EL (cell line): Measurements from ENCODE around the gene ADGRE2.
"Not testable (repeated sequence)": the region's sequence is repeated elsewhere in the genome, so short reads cannot be mapped to it uniquely, and the experiment has no call there.

Experiments
- DNase-seq: peaks from one replicate; pipeline ENCODE4 v3.0.0-alpha.2; 2016

ADGRE2 gene

DNA sequence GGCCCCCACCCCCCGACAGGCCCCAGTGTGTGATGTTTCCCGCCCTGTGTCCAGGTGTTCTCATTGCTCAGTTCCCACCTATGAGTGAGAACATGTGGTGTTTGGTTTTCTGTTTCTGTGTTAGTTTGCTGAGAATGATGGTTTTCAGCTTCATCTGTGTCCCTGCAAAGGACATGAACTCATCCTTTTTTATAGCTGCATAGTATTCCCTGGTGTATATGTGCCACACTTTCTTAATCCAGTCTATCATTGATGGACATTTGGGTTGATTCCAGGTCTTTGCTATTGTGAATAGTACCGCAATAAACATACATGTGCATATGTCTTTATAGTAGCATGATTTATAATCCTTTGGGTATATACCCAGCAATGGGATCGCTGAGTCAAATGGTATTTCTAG, 715 bp downstream of the ADGRE2 start:
- not testable (repeated sequence) for DNase-seq

DNA sequence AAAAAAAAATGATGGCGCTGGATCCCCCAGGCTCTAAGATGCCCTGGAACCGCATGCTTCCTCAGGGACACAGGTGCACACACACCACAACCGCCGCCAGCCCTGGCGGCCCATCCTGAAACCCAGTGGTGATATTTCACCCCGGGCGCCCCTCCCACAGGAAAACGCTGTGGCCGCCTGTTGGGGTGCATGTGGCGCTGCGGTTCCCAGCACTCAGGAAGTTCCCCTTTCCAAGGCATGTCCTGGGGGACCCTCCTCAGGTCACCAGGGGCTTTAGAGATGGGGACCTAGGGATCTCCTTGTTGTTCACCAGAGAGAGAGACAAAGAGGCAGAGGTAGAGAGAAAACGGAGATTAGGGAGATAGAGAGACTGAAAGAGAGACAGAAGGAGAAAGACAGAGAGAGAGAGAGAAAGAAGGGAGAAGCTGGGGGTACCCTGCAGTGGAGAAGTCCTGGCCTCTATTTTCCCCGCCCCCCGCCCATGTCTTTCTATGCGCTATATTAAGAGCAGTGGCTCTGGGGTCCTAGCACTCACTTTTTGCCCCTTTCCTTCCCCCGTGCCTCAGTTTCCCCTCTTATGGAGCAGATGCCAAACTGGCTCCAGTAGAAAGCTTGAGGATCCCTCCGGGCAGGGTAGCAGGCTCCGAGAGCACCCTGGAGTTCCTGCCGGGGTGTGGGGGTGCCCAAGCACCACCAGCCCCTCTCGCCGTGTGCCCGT, 2.3 kb downstream of the ADGRE2 start:
- no peak for DNase-seq

DNA sequence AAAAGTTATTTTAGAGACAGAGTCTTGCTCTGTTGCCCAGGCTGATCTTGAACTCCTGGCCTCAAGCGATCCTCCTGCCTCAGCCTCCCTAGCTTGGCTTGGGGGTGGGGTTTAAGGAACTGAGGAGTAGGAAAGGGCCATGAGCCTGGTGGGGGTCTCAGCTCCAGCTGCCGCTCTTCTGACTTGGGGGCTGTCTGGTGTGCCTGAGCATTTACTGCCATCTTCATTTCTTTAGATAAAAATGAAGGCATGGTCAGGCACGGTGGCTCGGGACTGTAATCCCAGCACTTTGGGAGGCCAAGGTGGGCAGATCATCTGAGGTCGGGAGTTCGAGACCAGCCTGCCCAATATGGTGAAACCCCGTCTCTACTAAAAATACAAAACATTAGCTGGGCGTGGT, 3.0 kb downstream of the ADGRE2 start:
- not testable (repeated sequence) for DNase-seq

DNA sequence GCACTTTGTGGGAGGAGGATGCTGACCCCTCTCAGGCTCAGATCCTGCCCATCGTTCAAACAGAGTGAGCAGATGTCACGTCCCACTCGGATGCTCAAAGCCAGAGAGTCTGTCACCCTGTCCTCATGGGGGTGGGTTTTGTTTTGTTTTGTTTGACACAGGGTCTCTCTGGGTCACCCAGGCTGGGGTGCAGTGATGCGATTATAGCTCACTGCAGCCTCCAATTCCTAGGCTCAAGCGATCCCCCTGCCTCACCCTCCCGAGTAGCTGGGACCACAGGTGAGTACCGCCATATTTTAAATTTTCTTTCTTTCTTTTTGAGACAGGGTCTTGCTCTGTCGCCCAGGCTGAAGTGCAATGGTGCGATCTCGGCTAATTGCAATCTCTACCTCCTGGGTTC, 4.0 kb downstream of the ADGRE2 start:
- DNase-seq = no peak

DNA sequence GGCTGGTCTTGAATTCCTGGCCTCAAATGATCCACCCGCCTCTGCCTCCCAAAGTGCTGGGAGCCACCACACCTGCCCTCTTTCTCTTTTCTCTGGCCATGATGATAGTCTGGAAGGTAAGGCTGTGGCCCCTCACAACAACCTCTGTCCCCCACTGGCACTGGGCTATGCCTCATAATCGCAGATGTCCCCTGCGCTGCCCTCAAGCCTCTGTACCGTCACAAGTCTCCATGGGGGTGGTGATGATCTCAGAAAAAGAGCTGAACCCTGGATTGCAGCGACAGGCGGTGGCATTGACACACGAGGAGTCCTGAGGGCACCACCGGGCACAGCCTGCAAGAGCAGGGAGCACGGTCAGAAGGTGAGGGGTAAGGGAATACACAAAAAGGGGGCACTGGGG, 4.6 kb downstream of the ADGRE2 start:
- DNase-seq = not testable (repeated sequence)

DNA sequence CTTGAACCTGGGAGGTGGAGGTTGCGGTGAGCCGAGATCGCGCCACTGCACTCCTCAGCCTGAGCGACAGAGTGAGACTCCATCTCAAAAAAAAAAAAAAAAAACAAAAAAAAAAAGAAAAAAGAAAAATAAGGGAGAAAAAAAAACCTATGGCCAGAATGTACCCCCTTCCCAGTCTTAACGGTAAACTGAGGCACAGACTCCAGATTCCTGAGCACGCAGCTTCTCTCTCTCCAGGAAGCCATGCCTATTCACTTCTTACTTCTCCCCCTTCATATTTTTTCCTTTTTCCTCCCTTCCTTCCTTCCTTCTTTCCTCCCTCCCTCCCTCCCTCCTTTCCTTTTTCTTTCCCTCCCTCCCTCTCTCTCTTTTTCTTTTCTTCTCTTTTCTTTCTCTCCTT, 5.4 kb downstream of the ADGRE2 start:
- DNase-seq = no peak

DNA sequence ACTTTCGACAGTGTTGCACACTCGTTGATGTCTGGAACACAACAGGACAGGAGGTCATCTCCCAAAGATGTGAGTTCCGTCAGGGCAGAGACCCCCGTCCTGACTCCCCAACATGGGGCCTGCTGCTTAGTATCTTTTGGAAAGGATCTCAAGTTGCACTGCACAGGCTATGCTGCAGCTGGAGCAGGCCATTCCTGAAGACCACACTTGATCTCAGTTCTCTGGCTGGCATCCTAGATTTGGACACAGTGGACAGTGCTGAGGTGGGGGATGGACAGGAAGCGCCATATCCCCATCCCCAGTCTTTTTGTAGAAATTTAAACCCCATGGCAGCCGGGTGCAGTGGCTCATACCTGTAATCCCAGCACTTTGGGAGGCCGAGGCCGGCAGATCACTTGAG, 5.9 kb downstream of the ADGRE2 start:
- DNase-seq = no peak

DNA sequence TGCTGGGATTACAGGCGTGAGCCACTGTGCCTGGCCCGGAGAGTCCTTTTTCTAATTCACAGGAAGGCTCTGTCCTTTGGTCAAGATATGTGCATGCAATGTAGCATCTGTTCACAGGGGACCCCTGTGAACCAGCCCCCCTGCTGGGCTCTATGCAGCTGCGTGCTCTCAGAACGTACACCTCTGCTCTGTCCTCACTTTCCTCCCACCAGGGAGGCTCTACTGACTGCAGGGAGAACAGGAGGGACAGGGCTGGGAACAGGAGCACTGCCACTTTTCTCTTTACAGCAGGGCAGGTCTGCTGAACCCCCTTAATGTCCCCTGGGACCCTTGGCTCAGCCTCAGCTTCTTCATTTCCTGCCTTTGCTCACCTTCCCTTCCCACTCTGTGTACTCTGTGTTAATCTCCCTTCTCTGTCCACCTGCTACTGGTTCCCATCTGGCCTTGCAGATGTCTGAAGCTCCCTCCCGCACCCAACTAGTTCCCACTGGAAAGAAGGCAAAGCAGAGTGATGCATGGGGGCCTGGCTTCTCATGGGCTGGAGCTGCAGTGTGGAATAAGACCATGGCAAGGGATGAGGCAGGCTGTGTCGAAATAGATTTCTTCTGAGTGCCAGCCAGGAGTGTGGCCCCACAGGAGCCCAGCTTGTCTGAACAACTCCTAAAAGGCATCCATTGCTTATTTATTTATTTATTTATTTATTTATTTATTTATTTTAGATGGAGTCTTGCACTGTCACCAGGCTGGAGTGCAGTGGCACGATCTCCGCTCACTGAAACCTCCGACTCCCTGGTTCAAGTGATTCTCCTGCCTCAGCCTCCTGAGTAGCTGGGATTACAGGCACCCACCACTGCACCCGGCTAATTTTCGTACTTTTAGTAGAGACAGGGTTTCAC, 7.2 kb downstream of the ADGRE2 start:
- no peak for DNase-seq

DNA sequence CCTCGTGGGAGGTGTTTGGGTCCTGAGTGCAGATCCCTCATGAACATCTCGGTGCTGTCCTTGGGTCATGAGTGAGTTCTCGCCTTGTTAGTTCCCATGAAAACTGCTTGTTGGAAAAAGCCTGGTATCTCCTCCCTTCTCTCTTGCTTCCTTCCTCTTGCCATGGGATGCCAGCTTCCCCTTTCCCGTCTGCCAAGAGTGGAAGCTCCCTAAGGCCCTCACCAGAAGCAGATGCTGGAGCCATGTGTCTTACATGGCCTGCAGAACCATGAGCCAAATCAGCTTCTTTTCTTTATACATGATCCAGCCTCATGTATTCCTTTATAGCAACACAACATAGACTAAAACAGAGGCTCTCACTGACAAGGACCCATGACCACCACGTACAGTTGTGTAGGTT, 8.2 kb downstream of the ADGRE2 start:
- DNase-seq = no peak

DNA sequence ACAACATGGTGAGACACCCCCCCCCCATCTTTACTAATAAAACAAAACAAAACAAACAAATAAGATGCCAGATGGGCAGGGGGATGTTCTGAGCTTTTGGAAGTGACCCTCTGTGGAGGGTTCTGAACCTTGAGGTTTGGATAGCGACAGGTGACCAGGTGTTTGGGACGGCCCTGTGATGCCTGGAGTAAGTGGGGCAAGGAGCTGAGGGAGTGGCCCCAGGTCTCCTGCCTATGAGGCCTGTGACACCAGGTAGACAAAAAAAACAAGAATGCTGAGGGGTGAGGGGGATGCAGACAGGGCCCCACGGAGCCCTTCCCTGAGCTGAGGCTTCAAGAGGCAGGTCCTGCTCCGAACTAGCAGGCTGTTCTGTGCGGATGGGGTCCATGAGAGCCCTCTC, 9.2 kb downstream of the ADGRE2 start:
- DNase-seq = no peak

DNA sequence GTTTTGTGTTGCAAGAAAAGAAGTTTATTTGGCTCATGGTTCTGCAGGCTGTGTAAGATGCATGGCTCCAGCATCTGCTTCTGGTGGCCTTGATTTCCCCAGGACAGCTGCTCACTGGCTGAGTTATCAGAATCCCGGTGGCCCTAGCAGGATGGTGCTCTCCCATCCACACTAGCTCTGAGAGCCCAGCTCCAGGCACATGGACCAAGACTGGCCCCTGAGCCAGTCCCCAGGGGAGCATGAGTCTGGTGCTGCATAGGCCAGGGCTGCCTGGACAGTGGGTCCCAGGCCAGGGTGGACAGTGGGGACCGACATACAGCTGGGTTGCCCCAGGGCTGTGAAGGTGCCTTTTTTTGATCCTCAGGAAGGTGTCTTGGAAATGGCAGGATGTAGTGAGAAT, 10.4 kb downstream of the ADGRE2 start:
- no peak for DNase-seq

DNA sequence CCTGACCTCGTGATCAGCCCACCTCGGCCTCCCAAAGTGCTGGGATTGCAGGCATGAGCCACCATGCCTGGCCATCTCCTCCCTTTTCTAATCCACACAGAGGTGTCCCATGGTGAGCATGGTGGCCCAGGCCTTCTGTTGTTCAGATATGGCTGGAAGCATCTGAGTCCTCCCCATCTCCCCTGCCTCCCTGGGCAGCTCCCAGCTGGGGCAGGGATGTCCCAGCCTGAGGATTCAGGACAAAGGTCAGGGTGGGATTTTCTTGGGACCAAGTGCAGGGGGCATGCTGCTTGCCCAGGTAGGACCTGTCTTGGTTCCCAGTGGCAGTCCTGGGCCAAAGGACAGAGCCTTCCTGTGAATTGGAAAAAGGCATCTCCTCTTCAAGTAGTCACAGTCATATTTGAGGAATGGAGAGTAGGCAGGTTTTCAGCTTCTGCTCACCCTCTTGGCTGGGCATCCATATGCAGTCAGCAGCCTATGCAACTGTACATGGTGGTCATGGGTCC, 10.8 kb downstream of the ADGRE2 start:
- no peak for DNase-seq

DNA sequence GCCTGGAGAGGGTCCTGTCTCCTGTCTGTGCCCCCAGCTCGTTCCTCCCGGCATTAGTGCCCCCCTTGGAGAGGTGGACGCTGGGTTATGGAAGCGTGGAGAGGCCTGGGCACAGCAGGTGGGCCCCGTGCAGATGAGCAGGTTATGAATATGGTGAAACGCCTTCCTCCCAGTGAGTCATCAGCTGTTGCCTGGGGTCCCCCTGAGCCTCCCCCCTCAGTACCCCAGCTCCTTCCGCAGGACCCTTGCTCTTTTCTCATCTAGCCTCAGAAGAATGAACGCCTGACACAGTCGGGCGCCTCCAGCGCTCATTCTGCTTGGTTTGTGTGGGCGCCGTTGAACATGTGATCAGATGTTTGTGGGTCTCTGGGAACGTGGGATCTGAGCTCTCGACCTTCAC, 12.5 kb downstream of the ADGRE2 start:
- not testable (repeated sequence) for DNase-seq

DNA sequence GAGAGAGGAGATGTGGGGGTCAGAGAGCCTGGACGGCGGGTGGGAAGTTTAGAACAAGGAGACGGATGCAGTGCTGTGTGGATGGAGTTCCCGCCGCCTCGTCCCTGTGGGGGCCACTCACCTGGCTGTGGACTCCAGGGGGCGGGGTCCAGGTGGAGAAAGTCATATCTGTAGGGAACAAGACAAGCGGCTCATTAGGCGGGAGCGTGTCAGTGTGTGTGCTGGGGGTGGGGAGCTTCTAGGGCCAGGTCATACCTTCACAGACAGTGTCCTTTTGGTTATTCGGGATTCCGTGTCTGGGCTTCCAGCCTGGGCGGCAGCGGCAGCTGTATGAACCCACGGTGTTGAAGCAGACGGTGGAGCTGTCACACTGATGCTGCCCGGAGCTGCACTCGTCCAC, 13.0 kb downstream of the ADGRE2 start:
- DNase-seq = not testable (repeated sequence)

DNA sequence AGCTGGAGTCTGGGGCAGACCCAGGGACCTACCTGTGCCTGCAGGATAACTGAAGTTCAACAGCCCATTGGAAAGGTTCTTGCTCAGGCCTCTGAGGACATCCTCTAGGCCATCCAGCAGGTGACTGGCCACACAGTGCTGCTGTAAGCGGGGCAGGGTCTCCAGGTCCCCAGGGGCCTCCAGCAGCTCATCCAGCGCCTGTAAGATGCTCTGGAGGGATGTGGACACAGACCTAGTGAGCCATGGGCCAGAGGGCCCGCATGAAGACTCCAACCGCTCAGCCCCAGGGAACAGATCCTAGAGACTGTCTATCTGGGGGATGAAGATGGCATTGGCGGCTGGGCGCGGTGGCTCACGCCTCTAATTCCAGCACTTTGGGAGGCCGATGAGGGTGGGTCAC, 14.0 kb downstream of the ADGRE2 start:
- DNase-seq = no peak

DNA sequence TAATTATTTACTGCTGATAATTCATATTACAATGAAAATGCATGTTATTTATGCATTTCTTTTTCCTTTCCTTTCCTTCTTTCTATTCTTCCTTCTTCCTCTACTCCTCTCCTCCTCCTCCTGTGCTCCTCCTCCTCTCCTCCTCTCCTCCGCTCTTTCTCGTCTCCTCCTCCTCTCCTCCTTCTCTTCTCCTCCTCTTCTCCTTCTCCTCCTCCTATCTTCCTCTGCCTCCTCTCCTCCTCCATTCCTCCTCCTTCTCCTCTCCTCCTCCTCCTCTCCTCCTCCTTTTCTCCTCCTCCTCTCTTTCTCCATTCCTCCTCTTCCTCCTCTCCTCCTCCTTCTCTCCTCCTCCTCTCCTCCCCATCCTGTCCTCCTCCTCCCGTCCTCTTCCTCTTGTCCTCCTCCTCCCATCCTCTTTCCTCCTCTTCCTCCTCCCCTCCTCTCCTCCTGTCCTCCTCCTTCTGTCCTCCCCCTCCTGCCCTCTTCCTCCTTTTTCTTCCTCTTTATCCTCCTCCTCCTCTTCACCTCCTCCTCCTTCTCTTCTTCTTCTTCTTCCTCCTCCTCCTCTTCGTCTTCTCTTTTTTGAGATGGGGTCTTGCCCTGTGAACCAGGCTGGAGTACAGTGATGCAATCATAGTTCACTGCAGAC, 14.7 kb downstream of the ADGRE2 start:
- no peak for DNase-seq

DNA sequence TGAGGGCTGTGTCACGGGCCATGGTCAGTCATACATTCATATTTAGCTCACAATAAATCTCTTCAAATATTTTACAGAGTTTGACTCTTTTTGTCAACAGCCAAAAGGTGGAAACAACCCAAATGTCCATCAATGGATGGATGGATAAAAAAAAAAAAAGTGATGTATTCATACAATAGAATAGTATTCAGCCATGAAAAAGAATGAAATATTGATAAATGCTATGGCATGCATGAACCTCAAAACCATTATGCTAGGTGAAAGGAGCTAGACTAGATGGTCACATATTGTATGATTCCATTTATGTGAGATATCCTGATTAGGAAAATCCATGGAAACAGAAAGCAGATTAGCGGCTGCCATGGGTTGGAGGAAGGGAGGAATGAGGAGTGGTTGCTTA, 16.2 kb downstream of the ADGRE2 start:
- DNase-seq = no peak

DNA sequence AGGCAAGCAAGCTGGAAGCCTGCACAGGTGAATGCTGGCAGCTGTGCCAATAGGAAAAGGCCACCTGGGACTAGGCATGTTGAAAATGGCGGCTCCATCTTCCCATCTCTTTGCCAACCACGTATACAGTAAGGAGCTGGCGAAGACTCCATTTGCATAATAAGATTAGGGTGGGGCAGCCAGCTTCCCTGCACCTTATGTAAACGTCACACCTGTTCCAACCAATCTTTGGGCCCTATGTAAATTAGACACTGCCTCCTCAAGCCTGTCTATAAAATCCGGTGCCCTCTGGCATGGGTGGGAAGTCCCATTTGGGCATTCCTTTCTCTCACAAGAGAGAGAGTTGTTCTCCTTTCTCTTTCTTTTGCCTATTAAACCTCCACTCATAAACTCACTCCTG, 16.8 kb downstream of the ADGRE2 start:
- DNase-seq = no peak

DNA sequence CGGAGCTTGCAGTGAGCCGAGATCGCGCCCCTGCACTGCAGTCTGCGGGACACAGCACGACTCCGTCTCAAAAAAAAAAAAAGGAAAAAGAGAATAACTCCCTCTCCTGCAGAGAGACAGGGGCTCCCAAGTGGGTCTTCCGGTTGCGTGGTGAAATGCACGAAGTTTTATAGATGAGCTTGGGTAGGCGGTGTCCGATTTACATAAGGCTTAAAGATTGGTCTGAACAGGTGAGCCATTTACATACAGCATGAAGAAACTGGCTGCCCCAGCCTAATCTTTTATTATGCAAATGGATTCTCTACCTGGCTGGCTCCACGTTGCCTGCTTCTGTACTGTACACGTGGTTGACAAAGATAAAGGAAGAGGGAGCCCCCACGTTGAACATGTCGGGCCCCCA, 19.5 kb downstream of the ADGRE2 start:
- no peak for DNase-seq

DNA sequence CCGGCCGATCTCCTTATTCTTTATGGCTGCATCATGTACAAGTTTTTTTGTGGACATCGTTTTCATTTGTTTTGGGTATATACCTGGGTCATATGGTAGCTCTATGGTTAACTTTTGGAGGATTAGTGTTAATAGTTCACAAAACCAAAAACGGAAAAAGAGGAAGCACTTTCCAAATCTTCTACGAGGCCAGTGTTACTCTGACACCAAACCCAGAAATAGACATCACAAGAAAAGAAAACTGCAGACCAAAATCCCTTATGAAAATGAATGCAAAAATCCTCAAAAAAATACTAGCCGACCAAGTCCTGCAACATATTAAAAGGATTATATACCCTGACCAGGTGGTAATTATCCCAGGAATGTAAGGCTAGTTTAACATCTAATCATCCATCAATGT, 29.8 kb downstream of the ADGRE2 start:
- no peak for DNase-seq

DNA sequence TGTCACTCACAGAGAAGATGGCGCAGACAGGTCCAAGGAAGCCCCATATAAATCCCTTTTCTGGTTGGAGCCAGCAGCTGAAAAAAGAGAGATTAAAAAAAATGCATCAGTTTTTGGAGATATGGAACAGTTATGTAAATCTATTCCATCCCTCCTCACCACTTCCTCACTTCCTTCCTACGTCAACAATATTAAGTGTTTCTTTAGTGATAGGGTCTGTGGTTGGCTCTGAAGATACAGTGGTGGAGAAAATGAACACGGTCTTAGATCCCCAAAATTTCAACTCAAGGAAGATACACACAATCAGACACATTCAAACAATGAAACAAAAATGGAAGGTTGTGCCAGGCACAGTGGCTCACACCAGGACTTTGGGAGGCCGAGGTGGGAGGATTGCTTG, 31.5 kb downstream of the ADGRE2 start:
- no peak for DNase-seq

DNA sequence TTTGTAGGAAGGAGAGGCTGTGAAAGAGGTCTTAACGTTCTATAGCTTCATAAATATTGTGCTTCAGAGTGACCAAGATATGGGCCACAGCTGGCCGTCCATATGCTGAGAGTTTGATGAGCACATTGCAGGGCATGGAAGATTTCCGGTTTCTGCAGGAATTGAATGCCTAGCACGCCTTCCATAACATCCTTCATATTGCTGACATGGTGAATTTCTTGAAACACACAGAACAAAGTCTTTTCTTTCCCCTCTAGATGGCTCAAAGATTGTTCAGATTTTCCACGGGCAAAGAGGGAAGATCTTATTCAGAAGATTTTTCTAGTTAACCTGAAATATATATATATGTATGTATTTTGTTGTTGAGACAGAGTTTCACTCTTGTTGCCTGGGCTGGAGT, 42.4 kb downstream of the ADGRE2 start:
- no peak for DNase-seq

DNA sequence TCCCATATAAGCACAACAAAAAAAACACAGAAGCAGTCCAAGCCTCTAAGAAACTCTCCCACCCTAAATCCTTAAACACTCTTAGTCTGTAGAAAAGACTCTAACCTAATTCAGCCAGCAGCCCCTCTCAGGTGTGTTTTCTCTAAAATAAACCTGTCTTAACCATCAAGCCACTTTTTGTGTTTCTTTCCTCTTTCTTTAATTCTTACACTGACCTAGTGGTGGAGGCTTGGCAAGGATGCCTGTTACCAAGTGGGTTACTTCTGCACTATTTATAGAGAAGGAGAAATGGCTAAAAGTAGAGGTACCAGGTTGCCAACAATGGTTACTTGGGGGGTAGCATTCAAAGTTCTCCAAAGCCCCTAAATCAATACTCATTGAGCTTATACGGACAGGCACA, 44.8 kb downstream of the ADGRE2 start:
- DNase-seq = no peak

DNA sequence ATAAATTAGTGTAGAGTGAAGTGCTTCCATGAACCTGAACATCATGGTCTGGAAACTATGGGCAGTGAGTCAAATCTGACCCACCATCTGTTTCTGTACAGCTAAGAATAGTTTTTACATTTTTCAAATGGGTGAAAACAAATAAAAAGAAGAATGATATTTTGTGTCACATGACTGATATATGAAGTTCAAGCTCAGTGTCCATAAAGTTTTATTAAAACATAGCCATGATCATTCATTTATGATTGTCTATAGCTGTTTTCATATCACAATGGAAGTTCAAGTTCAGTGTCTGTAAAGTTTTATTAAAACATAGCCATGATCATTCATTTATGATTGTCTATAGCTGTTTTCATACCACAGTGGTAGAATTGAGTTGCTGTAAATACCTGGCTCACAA, 45.9 kb downstream of the ADGRE2 start:
- no peak for DNase-seq
